GM12878 (cell line): ENCODE measurements around the gene TTK. TPM values are rescaled to one million over a fixed set of nuclear protein-coding genes. Genes with fewer than 3 reads are reported as not detected.

Experiments
- ATAC-seq: fragments of 200-7000 bp; cut with Tn5 transposase; 3 replicates; pipeline ENCODE4 v1.9.1; 2020; ENCODE audit warnings: mild to moderate bottlenecking, moderate library complexity
- BruUV-seq: library from RNA; stranded (reverse); fragments of 400-500 nt; replicated peaks from 2 replicates; lab custom pipeline; 2021; lab: Mats Ljungman, UMichigan
- CTCF ChIA-PET: fragments of 300-600 bp; sonication (Branson Sonifier 250); formaldehyde crosslinking; extraction: SDS; loops from one replicate; lab custom pipeline; 2021; ENCODE audit warnings: inconsistent platforms; lab: Yijun Ruan, JAX
- POLR2A ChIA-PET: fragments of 350-600 bp; formaldehyde crosslinking; extraction: SDS; loops from one replicate; lab custom pipeline; 2021; ENCODE audit warnings: inconsistent platforms; lab: Charles Lee
- RAD21 ChIA-PET: fragments of 300-600 bp; sonication (Branson Sonifier 250); formaldehyde crosslinking; loops from one replicate; lab custom pipeline; 2023; ENCODE audit warnings: antibody characterized with exemption; ENCODE audit not compliant: unreplicated experiment; lab: Charles Lee
- SMC1A ChIA-PET: fragments of 300-600 bp; sonication (Branson Sonifier 250); formaldehyde crosslinking; loops from one replicate; lab custom pipeline; 2023; ENCODE audit not compliant: unreplicated experiment, uncharacterized antibody; lab: Charles Lee
- DNase-seq: peaks from one replicate; pipeline ENCODE4 v3.0.0-alpha.2; 2011; ENCODE audit warnings: low read depth, low spot score
- FAIRE-seq: peaks from 3 replicates; lab custom pipeline; 2011; peaks lifted over from hg19 to GRCh38; lab: Jason Lieb, UNC
- H2AFZ ChIP-seq: 2 replicates; pipeline ENCODE4 v1.6.0; 2011; ENCODE audit warnings: low read depth, low read length, control low read depth; ENCODE audit not compliant: control insufficient read depth
- H3K27ac ChIP-seq: 2 replicates; pipeline ENCODE4 v1.5.1; 2011; ENCODE audit warnings: control low read depth; ENCODE audit not compliant: control insufficient read depth, insufficient read depth
- H3K27me3 ChIP-seq, 2 experiments: replicated peaks in 1 of 2; 2 replicates each; pipeline versions ENCODE4 v1.6.0 to v1.6.1; 2011; ENCODE audit warnings: low read length in 1 of 2; ENCODE audit not compliant: control insufficient read depth in 2 of 2, insufficient read depth in 2 of 2
- H3K36me3 ChIP-seq, 2 experiments: 2 replicates each; pipeline ENCODE4 v1.5.1; 2011; ENCODE audit warnings: low read length in 1 of 2; ENCODE audit not compliant: control insufficient read depth in 2 of 2, insufficient read depth in 2 of 2
- H3K4me1 ChIP-seq: 2 replicates; pipeline ENCODE4 v1.6.1; 2011; ENCODE audit warnings: mild to moderate bottlenecking, low read length, moderate library complexity, mixed read lengths; ENCODE audit not compliant: control insufficient read depth, insufficient read depth
- H3K4me2 ChIP-seq: 2 replicates; pipeline ENCODE4 v1.6.0; 2011; ENCODE audit warnings: control low read depth; ENCODE audit not compliant: control insufficient read depth, insufficient read depth
- H3K4me3 ChIP-seq: fragments of 200-600 bp; sonication (generic); 2 replicates; pipeline ENCODE4 v1.5.1; 2016
- H3K79me2 ChIP-seq: 2 replicates; pipeline ENCODE4 v1.6.0; 2011; ENCODE audit warnings: low read length; ENCODE audit not compliant: control insufficient read depth, insufficient read depth
- H3K9ac ChIP-seq: 2 replicates; pipeline ENCODE4 v1.8.0; 2011; ENCODE audit warnings: low read length, control low read depth, mixed read lengths; ENCODE audit not compliant: control insufficient read depth, insufficient read depth
- H3K9me3 ChIP-seq: replicated peaks from 3 replicates; pipeline ENCODE4 v1.5.1; 2011; ENCODE audit warnings: mild to moderate bottlenecking, low read length; ENCODE audit not compliant: control insufficient read depth, insufficient read depth
- H4K20me1 ChIP-seq: 2 replicates; pipeline ENCODE4 v1.6.0; 2011; ENCODE audit not compliant: control insufficient read depth, insufficient read depth
- CBX3 ChIP-seq: fragments of 200-600 bp; sonication (generic); IDR thresholded peaks from 2 replicates; pipeline ENCODE4 v1.6.1; 2016; ENCODE audit warnings: low read depth, borderline replicate concordance
- CREM ChIP-seq: IDR thresholded peaks from 2 replicates; pipeline ENCODE4 v1.6.1; 2014; ENCODE audit warnings: antibody characterized with exemption, low read depth
- FOS ChIP-seq: IDR thresholded peaks from 3 replicates; pipeline ENCODE4 v1.6.1; 2011; ENCODE audit warnings: borderline replicate concordance; ENCODE audit not compliant: insufficient read length; ENCODE audit errors: extremely low read depth
- FOXM1 ChIP-seq: IDR thresholded peaks from 2 replicates; pipeline ENCODE4 v1.6.1; 2012; ENCODE audit warnings: low read depth, mild to moderate bottlenecking, inconsistent platforms, low read length, moderate library complexity
- JUNB ChIP-seq: IDR thresholded peaks from 2 replicates; pipeline ENCODE4 v1.6.1; 2016; ENCODE audit warnings: antibody characterized with exemption, mild to moderate bottlenecking
- KDM1A ChIP-seq: fragments of 200-600 bp; sonication (generic); IDR thresholded peaks from 2 replicates; pipeline ENCODE4 v1.6.1; 2016; ENCODE audit warnings: borderline replicate concordance
- PML ChIP-seq: IDR thresholded peaks from 2 replicates; pipeline ENCODE4 v1.6.1; 2012; ENCODE audit warnings: low read length, inconsistent platforms
- RBBP5 ChIP-seq: fragments of 200-600 bp; sonication (generic); conservative IDR thresholded peaks from 2 replicates; pipeline ENCODE4 v1.6.1; 2016
- RUNX3 ChIP-seq: IDR thresholded peaks from 2 replicates; pipeline ENCODE4 v1.6.1; 2012; ENCODE audit warnings: low read length, inconsistent platforms
- SREBF2 ChIP-seq: IDR thresholded peaks from 2 replicates; pipeline ENCODE4 v1.6.1; 2012; ENCODE audit warnings: mild to moderate bottlenecking, low read length
- ZNF687 ChIP-seq: fragments of 450-650 bp; IDR thresholded peaks from 2 replicates; pipeline ENCODE4 v1.6.1; 2017; ENCODE audit warnings: mild to moderate bottlenecking, moderate library complexity
- WGBS: methylation state at CpG from one replicate; pipeline ENCODE4 v1.1.6; 2016; ENCODE audit warnings: low lambda C conversion rate; ENCODE audit not compliant: insufficient replicate concordance, insufficient coverage; ENCODE audit errors: missing lambda C conversion rate; 5-methylcytosine and 5-hydroxymethylcytosine counted together
- in situ Hi-C: fragments of 300-500 bp; cut with MboI; formaldehyde crosslinking; loops from 9 replicates; pipeline ENCODE4 v1.14.3; 2018; ENCODE audit warnings: mixed read lengths
- intact Hi-C: fragments of 100-400 bp; cut with micrococcal nuclease; formaldehyde crosslinking; loops from one replicate; pipeline ENCODE4 v1.14.2; 2022; ENCODE audit not compliant: unreplicated experiment
- polyA plus RNA-seq, 11 experiments: library from polyadenylated mRNA; depleted of rRNA in 4 of 11; unstranded in 6 of 11; stranded (reverse) in 5 of 11; fragments of >200 nt; fragmentation: Nextera tagmentation in 4 of 11; fragmentation: Illumina TruSeq in 1 of 11; extraction: Ambion mirVana in 4 of 11; extraction: Trizol in 1 of 11; gene quantifications; 1 replicate in 1 of 11; 2 replicates in 10 of 11; pipeline versions ENCODE4 v1.2.1 to v1.2.3, GENCODE V29; 2011 to 2016; ENCODE audit warnings: inconsistent platforms in 2 of 11, missing spikeins in 2 of 11, low read depth in 1 of 11
- total RNA-seq, 4 experiments: library from RNA; depleted of rRNA in 3 of 4; stranded (reverse); fragments of >200 nt in 3 of 4; fragmentation: Illumina TruSeq in 1 of 4; extraction: Trizol in 1 of 4; gene quantifications; 2 replicates each; pipeline versions ENCODE4 v1.2.1 to v1.2.3, GENCODE V29; 2013 to 2021
- TF ChIP-seq, protein P1 (sequence below): fragments of 450-650 bp; formaldehyde crosslinking; IDR thresholded peaks from 2 replicates; pipeline ENCODE4 v1.4.0; 2022; ENCODE audit warnings: mild to moderate bottlenecking, moderate library complexity
- TF ChIP-seq, protein P2 (sequence below): IDR thresholded peaks from 2 replicates; pipeline ENCODE4 v1.6.1; 2012; ENCODE audit warnings: improper control_type of control experiment, low read depth, low read length; ENCODE audit not compliant: insufficient replicate concordance

The TTK gene
- total and polyA plus RNA-seq, 10 of the 15 experiments (the other 5 are each of a cell fraction or from before 2014, with no cell fraction given): 23.8 to 52.4 (median 36.0) TPM

- intact Hi-C loops (no loop called here), in situ Hi-C loops (no loop called here)
- no peak for FAIRE-seq
- ChIA-PET RAD21 (no interaction called here), POLR2A (no interaction called here), CTCF (interaction anchor here (0.9 kb wide), 1 partner anchor 88 kb away, joined by 3 read pairs; no protein-coding TSS in a partner anchor), SMC1A (interaction anchor here (0.6 to 2.3 kb wide), 3 partner anchors 21 to 1832 kb away, joined by 3 to 7 read pairs (median 7); no protein-coding TSS in a partner anchor)
- Histone ChIP-seq H3K4me3 (no peak overlapping the region), H2AFZ (no peak overlapping the region), H3K36me3 (peaks cover 0 to 4% of the 10 kb centered on the region in 2 experiments; a peak in 1 of 4 replicates), H3K4me2 (peak overlapping the region; percentile 76), H3K9ac (no peak overlapping the region), H3K79me2 (peaks cover 28% of the 10 kb centered on the region), H3K27ac (no peak overlapping the region), H3K4me1 (no peaks in the 10 kb centered on the region; the same call in 1 of the 2 replicates), H3K27me3 (no peaks in the 10 kb centered on the region), H3K9me3 (no peaks in the 10 kb centered on the region), H4K20me1 (no peaks in the 10 kb centered on the region)
- 57% methylated on average over 1 of the region's 1 CpG for WGBS
- BruUV-seq: no TSS peak
- ATAC-seq: no peak
- no peak for DNase-seq
- no peak for TF ChIP-seq SREBF2
- no peak for TF ChIP-seq JUNB
- no peak for TF ChIP-seq PML
- TF ChIP-seq CBX3: no peak
- no peak for TF ChIP-seq RUNX3
- TF ChIP-seq CREM: no peak
- TF ChIP-seq, protein P1, sequence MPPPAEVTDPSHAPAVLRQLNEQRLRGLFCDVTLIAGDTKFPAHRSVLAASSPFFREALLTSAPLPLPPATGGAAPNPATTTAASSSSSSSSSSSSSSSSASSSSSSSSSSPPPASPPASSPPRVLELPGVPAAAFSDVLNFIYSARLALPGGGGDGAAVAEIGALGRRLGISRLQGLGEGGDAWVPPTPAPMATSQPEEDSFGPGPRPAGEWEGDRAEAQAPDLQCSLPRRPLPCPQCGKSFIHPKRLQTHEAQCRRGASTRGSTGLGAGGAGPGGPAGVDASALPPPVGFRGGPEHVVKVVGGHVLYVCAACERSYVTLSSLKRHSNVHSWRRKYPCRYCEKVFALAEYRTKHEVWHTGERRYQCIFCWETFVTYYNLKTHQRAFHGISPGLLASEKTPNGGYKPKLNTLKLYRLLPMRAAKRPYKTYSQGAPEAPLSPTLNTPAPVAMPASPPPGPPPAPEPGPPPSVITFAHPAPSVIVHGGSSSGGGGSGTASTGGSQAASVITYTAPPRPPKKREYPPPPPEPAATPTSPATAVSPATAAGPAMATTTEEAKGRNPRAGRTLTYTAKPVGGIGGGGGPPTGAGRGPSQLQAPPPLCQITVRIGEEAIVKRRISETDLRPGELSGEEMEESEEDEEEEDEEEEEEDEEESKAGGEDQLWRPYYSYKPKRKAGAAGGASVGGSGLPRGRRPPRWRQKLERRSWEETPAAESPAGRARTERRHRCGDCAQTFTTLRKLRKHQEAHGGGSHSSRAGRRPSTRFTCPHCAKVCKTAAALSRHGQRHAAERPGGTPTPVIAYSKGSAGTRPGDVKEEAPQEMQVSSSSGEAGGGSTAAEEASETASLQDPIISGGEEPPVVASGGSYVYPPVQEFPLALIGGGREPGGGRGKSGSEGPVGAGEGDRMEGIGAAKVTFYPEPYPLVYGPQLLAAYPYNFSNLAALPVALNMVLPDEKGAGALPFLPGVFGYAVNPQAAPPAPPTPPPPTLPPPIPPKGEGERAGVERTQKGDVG (CRISPR knock-in tag): no peak
- TF ChIP-seq RBBP5: no peak
- no peak for TF ChIP-seq ZNF687
- TF ChIP-seq KDM1A: no peak
- TF ChIP-seq, protein P2, sequence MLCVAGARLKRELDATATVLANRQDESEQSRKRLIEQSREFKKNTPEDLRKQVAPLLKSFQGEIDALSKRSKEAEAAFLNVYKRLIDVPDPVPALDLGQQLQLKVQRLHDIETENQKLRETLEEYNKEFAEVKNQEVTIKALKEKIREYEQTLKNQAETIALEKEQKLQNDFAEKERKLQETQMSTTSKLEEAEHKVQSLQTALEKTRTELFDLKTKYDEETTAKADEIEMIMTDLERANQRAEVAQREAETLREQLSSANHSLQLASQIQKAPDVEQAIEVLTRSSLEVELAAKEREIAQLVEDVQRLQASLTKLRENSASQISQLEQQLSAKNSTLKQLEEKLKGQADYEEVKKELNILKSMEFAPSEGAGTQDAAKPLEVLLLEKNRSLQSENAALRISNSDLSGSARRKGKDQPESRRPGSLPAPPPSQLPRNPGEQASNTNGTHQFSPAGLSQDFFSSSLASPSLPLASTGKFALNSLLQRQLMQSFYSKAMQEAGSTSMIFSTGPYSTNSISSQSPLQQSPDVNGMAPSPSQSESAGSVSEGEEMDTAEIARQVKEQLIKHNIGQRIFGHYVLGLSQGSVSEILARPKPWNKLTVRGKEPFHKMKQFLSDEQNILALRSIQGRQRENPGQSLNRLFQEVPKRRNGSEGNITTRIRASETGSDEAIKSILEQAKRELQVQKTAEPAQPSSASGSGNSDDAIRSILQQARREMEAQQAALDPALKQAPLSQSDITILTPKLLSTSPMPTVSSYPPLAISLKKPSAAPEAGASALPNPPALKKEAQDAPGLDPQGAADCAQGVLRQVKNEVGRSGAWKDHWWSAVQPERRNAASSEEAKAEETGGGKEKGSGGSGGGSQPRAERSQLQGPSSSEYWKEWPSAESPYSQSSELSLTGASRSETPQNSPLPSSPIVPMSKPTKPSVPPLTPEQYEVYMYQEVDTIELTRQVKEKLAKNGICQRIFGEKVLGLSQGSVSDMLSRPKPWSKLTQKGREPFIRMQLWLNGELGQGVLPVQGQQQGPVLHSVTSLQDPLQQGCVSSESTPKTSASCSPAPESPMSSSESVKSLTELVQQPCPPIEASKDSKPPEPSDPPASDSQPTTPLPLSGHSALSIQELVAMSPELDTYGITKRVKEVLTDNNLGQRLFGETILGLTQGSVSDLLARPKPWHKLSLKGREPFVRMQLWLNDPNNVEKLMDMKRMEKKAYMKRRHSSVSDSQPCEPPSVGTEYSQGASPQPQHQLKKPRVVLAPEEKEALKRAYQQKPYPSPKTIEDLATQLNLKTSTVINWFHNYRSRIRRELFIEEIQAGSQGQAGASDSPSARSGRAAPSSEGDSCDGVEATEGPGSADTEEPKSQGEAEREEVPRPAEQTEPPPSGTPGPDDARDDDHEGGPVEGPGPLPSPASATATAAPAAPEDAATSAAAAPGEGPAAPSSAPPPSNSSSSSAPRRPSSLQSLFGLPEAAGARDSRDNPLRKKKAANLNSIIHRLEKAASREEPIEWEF: no peak
- TF ChIP-seq FOXM1: no peak
- TF ChIP-seq FOS: no peak
Observed at GRCh38 chr6:80006541-80006940, 2.1 kb downstream of the TTK start.
